Activated T-helper 17 cell treated with anti-CD3 and anti-CD28 coated beads, Interleukin-2, amount 50 U/mL, for 72 hours (primary cell): ENCODE measurements around the gene EVA1C. TPM values are rescaled to one million over a fixed set of nuclear protein-coding genes. Genes with fewer than 3 reads are reported as not detected.
"Not testable (repeated sequence)": the region's sequence is repeated elsewhere in the genome, so short reads cannot be mapped to it uniquely, and the experiment has no call there.

Source experiments
- ATAC-seq: fragments of 150-1000 bp; cut with Tn5 transposase; replicated peaks from 2 replicates; pipeline ENCODE4 v1.10.0; 2021; ENCODE audit warnings: mild to moderate bottlenecking, moderate library complexity
- H3K27ac Mint-ChIP-seq: one replicate; pipeline ENCODE4 v1.8.0; 2022; ENCODE audit warnings: mixed read lengths
- H3K27me3 Mint-ChIP-seq: one replicate; pipeline ENCODE4 v1.8.0; 2022; ENCODE audit warnings: mixed read lengths
- H3K36me3 Mint-ChIP-seq: one replicate; pipeline ENCODE4 v1.8.0; 2022; ENCODE audit warnings: low read depth, mild to moderate bottlenecking, mixed read lengths
- H3K4me1 Mint-ChIP-seq: one replicate; pipeline ENCODE4 v1.8.0; 2022; ENCODE audit warnings: mixed read lengths
- H3K4me3 Mint-ChIP-seq: one replicate; pipeline ENCODE4 v1.8.0; 2022; ENCODE audit warnings: mild to moderate bottlenecking, mixed read lengths
- H3K9me3 Mint-ChIP-seq: one replicate; pipeline ENCODE4 v1.8.0; 2022; ENCODE audit warnings: mixed read lengths
- total RNA-seq, 2 donors: library from RNA; stranded (reverse); gene quantifications; one replicate each; pipeline ENCODE4 v1.2.3, GENCODE V29; 2022

Gene EVA1C
- total RNA-seq, 2 donors from 2014 or later = 10.0 to 13.1 TPM

DNA sequence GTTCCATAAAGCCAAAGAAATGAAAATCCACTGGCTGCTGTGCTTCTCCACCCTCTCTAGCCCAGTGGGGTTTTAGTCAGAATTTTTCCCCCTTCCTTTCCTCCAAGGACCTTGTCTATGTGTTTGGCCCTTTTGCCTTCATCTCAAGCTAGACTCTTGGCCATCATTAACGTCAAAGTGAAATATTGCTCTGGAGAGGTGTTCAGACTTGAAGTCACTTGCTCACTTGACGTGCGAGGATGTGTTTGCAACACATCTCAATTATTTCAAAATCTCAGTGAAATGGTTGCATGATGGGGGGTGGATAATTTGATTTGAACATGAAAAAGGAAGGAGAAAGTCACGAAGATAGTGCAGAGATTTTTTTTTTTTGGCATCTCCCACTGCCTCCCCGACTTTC lies 13.6 kb downstream of the EVA1C start:
- no peaks in the 10 kb centered on the region for H3K27me3 Mint-ChIP-seq
- H3K4me3 Mint-ChIP-seq = no peak overlapping the region
- H3K36me3 Mint-ChIP-seq = peaks cover 11% of the 10 kb centered on the region
- peaks cover 12% of the 10 kb centered on the region for H3K4me1 Mint-ChIP-seq
- H3K27ac Mint-ChIP-seq = peak overlapping the region; percentile 58
- peaks cover 3% of the 10 kb centered on the region for H3K9me3 Mint-ChIP-seq
- no peak for ATAC-seq

DNA sequence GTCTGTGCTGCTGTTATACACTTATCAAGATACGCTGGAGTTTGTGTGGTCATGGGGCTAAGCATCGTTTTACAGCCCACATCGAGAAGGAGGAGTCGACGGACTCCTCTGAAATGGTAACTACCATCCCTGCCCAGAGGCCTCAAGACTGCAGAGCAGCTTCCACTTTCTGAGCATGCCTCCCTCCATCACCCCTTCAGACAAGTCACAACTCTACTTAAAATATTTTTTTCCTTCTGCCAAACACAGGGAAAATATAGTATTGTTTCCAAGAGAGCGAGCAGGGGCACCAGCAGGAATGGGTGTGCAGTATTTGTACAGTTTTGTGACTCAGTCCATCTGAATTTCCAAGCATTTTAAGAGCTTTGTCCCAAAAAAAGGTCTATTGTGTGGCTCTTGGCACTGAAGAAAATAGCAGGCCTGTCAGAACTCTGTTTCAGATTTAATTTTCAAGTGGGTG lies 14.1 kb downstream of the EVA1C start:
- ATAC-seq = no peak
- no peak overlapping the region for H3K4me3 Mint-ChIP-seq
- peak overlapping the region; percentile 58 for H3K27ac Mint-ChIP-seq
- peaks cover 3% of the 10 kb centered on the region for H3K9me3 Mint-ChIP-seq
- peaks cover 12% of the 10 kb centered on the region for H3K4me1 Mint-ChIP-seq
- peaks cover 11% of the 10 kb centered on the region for H3K36me3 Mint-ChIP-seq
- no peaks in the 10 kb centered on the region for H3K27me3 Mint-ChIP-seq

DNA sequence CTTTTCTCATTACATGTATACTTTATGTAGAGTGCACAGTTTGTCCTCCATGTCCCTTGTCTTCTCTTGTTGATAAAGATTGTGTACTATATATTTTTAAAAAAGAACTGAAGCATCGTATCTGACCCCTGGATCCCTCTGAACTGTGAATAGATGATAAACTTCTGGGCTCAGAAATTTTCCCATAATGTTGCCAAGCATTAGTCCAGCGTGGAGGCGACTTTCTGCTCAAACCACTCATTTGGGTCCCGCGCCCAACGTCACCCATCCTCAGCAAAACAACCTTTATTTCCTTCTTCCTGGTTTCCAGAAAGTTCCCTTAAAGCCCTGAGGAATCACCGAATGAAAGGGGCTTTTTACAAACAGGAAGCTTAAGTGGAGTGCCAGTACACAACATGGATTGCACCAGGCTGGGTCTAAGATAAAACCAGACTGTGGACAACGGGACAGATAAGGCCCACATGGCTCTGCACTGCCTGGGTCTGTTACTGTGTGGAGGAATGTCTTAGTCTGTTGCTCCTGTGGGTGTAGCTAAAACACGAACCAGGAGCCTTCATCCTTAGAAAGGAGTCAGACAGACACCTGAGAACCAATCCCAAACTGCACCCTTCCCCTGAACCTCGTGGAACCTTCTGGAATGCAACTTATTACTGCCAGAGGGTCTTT lies 15.6 kb downstream of the EVA1C start:
- Mint-ChIP-seq H3K27ac (no peak overlapping the region), H3K9me3 (peaks cover 3% of the 10 kb centered on the region), H3K27me3 (no peaks in the 10 kb centered on the region), H3K4me3 (no peak overlapping the region), H3K4me1 (peaks cover 19% of the 10 kb centered on the region), H3K36me3 (peaks cover 8% of the 10 kb centered on the region)
- ATAC-seq = no peak

DNA sequence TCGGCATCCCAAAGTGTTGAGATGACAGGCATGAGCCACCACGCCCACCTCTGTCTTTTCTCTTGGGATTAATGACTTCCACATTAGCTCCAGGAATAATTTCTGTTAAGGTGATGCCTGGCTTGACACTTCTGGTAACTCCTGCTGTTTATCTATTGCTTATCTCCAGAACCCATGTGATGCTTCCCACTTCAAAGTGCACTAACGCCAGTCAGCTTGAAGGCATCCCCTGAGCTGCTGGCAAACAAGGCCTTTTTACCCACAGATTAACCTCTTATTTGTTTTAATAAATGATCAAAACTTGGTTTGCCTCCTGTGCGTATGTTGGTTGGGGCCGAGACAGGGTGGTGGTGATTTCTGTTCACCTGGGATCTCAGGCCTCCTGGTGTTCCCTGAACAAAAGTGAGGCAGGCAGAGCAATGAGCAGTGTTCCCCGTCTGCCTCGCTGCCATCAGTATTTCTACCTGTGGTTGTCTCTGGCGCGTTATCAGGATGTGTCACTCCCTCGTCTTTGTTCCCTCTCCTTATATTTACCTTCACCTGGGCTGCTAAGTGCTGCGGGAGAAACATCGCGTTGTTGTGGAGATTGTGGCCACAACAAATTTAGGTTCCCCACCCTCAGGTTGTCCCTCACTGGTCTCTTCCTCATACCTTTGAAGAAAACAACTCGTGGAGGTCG lies 20.6 kb downstream of the EVA1C start:
- not testable (repeated sequence) for H3K27me3 Mint-ChIP-seq

DNA sequence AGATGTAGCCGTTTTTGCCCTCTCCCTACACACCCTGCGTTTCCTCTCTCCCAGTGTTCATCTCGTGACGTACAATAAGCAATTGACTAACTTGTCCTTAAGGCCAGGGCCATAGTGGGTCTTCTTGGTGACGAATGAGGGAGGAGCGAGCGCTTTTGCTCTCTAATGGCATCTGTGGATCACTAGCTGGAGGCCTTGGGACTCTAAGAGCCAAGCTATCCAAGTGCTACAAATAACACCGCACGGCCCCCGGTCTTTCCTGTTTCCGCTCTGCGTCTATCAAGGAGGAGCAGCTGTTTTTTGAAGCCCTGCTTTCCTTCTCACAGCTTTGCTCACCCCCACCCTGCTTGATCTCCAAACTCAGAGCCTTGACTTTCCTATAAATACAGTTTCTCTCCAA lies 25.2 kb downstream of the EVA1C start:
- H3K27me3 Mint-ChIP-seq = no peaks in the 10 kb centered on the region
- H3K4me1 Mint-ChIP-seq = peaks cover 24% of the 10 kb centered on the region
- H3K9me3 Mint-ChIP-seq = no peaks in the 10 kb centered on the region
- H3K27ac Mint-ChIP-seq = peak overlapping the region; percentile 4
- H3K36me3 Mint-ChIP-seq = no peaks in the 10 kb centered on the region
- H3K4me3 Mint-ChIP-seq = no peak overlapping the region
- no peak for ATAC-seq

More for the DNA sequence above, 20.6 kb downstream of the EVA1C start:
- not testable (repeated sequence) for ATAC-seq, H3K4me3 Mint-ChIP-seq, H3K36me3 Mint-ChIP-seq, H3K9me3 Mint-ChIP-seq
- Mint-ChIP-seq H3K4me1 (peaks cover 25% of the 10 kb centered on the region), H3K27ac (peak overlapping the region; percentile 68)

DNA sequence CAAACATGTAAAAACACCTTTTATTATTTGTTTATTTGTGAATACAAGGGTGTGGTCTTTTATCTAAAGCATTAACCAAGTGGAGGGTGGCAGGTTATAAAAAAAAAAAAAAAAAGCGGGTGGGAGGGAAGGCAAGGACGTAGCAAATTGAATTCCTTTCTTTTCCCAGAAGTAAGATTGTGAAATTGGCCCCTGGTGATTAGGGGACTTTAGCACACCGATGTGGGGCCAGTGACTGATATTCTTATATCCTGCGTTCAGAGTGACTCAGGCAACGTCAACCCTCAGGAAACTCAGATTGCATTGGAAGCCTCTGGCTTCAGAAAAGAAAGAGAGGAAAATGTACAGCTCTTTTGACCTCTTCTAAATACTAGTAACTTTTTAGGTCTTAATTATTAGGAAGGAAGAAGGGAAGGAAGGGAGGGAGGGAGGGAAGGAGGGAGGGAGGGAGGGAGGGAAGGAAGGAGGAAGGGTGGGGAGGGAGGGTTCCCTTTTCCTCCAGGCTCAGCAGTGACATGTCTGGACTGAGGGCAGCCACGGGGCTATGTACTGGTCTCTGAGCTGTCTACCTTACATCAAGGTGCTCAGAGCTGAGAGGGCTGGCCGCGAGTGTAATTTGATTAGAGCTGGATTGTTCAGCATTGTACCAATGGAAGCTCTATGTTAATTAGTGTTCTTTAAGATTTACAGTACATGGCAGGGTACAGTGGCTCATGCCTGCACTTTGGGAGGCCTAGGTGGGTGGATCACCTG lies 30.2 kb downstream of the EVA1C start:
- Mint-ChIP-seq H3K4me1 (peaks cover 11% of the 10 kb centered on the region), H3K4me3 (no peak overlapping the region), H3K27me3 (no peaks in the 10 kb centered on the region), H3K36me3 (peaks cover 9% of the 10 kb centered on the region), H3K27ac (no peak overlapping the region), H3K9me3 (peaks cover 5% of the 10 kb centered on the region)
- ATAC-seq = no peak

DNA sequence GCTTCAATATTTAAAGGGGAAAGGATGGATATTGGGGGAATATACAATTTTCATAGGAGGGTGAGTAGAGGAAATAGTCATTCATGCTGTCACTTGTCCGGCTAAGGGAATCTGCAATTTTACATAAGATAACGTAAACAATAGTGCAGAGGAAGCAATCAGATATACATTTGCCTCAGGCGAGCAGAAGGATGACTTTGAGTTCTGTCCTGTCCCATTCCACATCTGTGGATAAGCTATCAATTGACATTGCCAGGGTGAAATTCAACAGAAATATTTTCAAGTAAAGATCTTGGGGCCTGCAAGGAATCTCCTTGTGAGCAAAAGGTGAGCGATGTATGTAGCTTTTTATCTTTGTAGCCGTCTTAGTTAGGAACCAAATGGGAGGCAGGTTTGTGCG lies 32.6 kb downstream of the EVA1C start:
- Mint-ChIP-seq H3K9me3 (peaks cover 5% of the 10 kb centered on the region), H3K27ac (no peak overlapping the region), H3K4me1 (peaks cover 10% of the 10 kb centered on the region), H3K36me3 (peaks cover 9% of the 10 kb centered on the region), H3K4me3 (no peak overlapping the region), H3K27me3 (no peaks in the 10 kb centered on the region)
- ATAC-seq = no peak

DNA sequence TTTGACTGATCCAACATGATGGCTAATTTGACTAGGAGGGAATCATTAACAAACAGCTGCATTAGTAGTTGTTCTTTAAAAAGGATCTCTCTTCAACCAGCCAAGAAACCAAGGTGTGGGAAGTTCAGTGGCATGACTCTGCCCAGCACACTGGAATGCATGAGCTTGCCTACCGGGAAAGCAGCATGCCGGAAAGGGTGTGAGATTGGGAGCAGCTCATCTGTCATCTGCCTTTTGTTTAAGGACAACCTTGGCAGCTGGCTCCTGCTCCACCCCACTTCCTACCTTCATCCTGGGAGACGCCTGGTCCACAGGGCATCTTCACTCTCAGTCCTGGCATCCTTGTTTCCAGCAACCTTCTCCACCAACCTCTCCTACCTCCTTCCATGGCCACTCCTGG lies 33.9 kb downstream of the EVA1C start:
- not testable (repeated sequence) for H3K27ac Mint-ChIP-seq, H3K27me3 Mint-ChIP-seq

DNA sequence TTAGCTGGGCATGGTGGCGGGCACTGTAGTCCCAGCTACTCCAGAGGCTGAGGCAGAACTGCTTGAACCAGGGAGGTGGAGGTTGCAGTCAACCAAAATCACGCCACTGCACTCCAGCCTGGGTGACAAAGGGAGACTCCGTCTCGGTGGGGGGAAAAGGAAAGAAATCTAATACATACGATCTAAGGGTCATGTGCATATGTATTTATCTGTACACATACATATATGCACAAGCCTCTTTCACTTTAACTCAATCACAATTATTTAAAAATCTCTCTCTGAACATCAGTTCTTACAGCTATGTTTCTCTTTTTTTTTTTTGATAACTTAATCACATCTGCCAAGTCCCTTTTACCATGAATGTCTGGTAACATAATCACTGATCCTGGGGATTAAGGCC lies 34.7 kb downstream of the EVA1C start:
- H3K4me3 Mint-ChIP-seq = no peak overlapping the region
- H3K4me1 Mint-ChIP-seq = peaks cover 4% of the 10 kb centered on the region
- H3K27ac Mint-ChIP-seq = no peak overlapping the region
- peaks cover 5% of the 10 kb centered on the region for H3K9me3 Mint-ChIP-seq
- H3K27me3 Mint-ChIP-seq = no peaks in the 10 kb centered on the region
- ATAC-seq = no peak
- H3K36me3 Mint-ChIP-seq = peaks cover 9% of the 10 kb centered on the region

More for the DNA sequence above, 33.9 kb downstream of the EVA1C start:
- H3K9me3 Mint-ChIP-seq, ATAC-seq, H3K4me3 Mint-ChIP-seq, H3K36me3 Mint-ChIP-seq, H3K4me1 Mint-ChIP-seq: not testable (repeated sequence)

DNA sequence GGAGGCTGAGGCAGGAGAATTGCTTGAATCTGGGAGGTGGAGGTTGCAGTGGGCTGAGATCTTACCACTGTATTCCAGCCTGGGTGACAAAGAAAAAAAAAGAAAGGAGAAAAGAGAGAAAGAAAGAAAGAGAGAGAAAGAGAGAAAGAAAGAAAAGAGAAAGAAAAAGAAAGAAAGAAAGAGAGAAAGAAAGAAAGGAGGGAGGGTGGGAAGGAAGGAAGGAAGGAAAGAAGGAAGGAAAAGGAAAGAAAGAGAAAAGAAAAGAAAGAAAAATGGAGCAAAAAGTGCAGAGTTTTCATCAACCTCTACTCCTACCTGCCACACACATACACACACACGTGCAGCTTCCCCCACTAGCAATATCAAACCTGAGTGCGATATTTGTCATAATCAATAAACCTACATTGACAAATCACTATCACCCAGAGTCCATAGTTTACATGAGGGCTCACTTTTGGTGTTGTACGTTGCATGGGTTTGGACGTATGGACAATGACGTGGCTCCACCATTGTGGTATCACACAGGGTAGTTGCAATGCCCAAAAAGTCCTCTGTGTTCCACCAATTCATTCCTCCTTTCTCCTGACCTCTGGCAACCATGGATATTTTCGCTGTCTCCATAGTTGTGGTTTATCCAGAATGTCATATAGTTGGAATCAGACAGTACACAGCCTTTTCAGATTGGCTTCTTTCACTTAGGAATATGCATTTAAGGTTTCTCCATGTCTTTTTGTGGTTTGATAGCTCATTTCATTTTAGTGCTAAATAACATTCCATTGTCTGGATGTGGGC lies 36.5 kb downstream of the EVA1C start:
- Mint-ChIP-seq H3K4me1 (peaks cover 4% of the 10 kb centered on the region), H3K4me3 (no peak overlapping the region), H3K27me3 (no peaks in the 10 kb centered on the region), H3K36me3 (peaks cover 2% of the 10 kb centered on the region), H3K27ac (no peak overlapping the region), H3K9me3 (peaks cover 2% of the 10 kb centered on the region)
- no peak for ATAC-seq

DNA sequence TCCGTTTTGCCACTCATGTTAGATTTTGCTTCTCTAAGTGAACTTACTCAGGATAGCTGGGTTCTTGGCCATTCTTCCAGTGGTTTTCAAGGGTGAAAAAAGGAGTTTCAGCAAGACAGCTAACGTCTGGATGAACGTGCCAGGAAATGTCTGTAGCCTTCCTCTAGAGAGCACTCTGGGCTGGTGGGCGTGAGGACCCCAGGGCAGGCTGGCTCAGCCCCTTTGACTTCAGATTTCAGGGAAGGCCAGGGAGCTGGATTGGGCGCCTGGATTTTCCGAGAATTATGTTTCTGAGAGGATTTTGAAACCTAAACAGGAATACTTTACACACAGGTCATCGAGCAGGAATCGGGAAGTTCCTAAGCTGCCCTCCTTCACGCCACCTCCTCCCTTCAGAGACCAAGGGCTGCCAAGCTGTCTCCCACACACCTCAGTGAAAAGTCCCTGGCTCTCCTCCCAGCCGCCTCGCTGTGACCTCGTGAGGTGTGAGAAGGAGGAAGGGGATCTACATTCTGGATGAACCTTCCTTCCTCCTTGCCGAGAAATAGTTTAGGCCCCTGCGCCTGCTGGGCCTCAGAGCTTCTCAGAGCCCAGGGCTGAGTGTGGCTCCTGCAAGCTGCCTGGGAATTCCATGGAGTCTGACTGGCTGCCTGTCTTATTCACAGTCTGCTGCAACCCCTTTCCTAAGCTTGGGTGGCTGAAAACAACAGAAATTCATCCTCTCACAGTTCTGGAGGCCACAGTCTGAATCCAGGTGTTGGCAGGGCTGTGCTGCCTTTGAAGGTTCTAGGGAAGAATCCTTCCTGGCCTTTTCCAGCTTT lies 38.6 kb downstream of the EVA1C start:
- ATAC-seq, H3K27ac Mint-ChIP-seq, H3K36me3 Mint-ChIP-seq, H3K9me3 Mint-ChIP-seq, H3K4me1 Mint-ChIP-seq, H3K27me3 Mint-ChIP-seq, H3K4me3 Mint-ChIP-seq: not testable (repeated sequence)

DNA sequence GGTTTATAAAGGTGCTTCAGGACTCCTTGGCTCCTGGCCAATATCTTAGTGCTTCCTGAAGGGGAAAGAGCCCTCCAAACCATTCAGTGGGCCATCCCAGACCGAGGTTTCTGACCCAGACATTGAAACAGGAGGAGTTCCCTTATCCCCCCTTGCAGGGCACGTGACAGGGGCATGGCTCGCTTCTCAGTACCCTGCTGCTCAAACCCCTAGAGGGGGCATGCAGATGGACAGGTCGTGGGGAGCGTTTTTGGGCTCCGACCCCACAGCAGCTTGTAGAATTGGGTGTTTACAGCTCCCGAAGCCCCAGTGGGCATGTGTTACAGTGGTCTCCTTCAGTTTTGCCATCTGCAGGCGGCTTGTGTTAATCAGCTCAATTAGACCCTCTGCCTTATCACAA lies 39.7 kb downstream of the EVA1C start:
- peak overlapping the region; percentile 52 for H3K27ac Mint-ChIP-seq
- H3K9me3 Mint-ChIP-seq, H3K36me3 Mint-ChIP-seq, H3K4me3 Mint-ChIP-seq, H3K4me1 Mint-ChIP-seq, ATAC-seq, H3K27me3 Mint-ChIP-seq: not testable (repeated sequence)

DNA sequence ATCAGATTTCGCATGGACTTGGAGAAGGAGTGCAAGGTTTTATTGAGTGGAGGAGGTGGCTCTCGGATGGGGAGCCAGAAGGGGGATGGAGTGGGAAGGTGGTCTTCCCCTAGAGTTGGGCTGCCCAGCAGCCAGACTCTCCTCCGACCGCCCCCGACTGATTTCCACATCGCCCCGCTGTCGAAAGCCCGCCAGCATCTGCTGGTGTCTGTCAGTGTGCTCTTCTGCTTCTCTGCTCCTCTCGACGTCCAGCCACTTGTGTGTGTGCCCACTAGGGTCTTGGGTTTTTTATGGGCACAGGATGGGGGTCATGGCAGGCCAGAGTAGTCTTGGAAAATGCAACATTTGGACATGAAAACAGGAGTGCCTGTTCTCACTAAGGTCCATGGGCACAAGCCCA lies 40.1 kb downstream of the EVA1C start:
- Mint-ChIP-seq H3K9me3 (no peaks in the 10 kb centered on the region), H3K4me1 (peaks cover 4% of the 10 kb centered on the region), H3K4me3 (no peak overlapping the region), H3K36me3 (peaks cover 5% of the 10 kb centered on the region), H3K27ac (peak overlapping the region; percentile 52), H3K27me3 (no peaks in the 10 kb centered on the region)
- ATAC-seq = no peak

DNA sequence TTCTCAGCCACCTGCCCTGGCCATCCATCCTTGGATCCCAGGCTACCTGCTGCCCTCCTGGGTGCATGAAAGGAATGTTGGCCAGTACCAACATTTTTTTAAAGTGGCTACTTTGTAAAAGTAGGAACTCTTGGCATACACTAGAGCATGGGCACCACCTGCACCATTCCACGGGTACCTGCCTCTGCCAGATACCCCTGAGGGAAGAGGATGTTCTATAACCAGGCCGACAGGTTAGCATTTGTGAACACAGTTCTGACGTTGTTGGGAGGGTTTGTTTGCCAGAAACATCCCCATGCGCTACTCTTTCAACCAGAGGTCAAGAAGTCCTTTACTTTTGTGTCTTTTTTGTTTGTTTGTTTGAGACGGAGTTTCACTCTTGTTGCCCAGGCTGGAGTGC lies 43.0 kb downstream of the EVA1C start:
- peak overlapping the region; percentile 66 for H3K27ac Mint-ChIP-seq
- no peak overlapping the region for H3K4me3 Mint-ChIP-seq
- ATAC-seq = no peak
- no peaks in the 10 kb centered on the region for H3K27me3 Mint-ChIP-seq
- peaks cover 34% of the 10 kb centered on the region for H3K36me3 Mint-ChIP-seq
- no peaks in the 10 kb centered on the region for H3K4me1 Mint-ChIP-seq
- no peaks in the 10 kb centered on the region for H3K9me3 Mint-ChIP-seq
